OCI-LY7 (cell line): Measurements from ENCODE around the gene SMAP1. TPM values are rescaled to one million over a fixed set of nuclear protein-coding genes. Genes with fewer than 3 reads are reported as not detected.
"Not testable (repeated sequence)": the region's sequence is repeated elsewhere in the genome, so short reads cannot be mapped to it uniquely, and the experiment has no call there.

Experiments
- BruUV-seq: library from RNA; stranded (reverse); fragments of 400-500 nt; replicated peaks from 2 replicates; lab custom pipeline; 2021; lab: Mats Ljungman, UMichigan
- CTCF ChIA-PET: fragments of 300-600 bp; sonication (Branson Sonifier 250); formaldehyde crosslinking; loops from one replicate; lab custom pipeline; 2022; ENCODE audit warnings: antibody characterized with exemption; ENCODE audit not compliant: unreplicated experiment; lab: Charles Lee
- POLR2A ChIA-PET: fragments of 300-600 bp; sonication (Branson Sonifier 250); formaldehyde crosslinking; loops from one replicate; lab custom pipeline; 2022; ENCODE audit warnings: antibody characterized with exemption; lab: Charles Lee
- DNase-seq: peaks from one replicate; pipeline ENCODE4 v3.0.0-alpha.2; 2015; ENCODE audit warnings: low spot score
- H2AFZ ChIP-seq: fragments of 200-600 bp; sonication (generic), shearing (Covaris generic); 2 replicates; pipeline ENCODE4 v1.6.1; 2014; ENCODE audit warnings: mild to moderate bottlenecking, antibody characterized with exemption, low read length, moderate library complexity
- H3K27ac ChIP-seq: fragments of 200-600 bp; sonication (generic); 2 replicates; pipeline ENCODE4 v1.5.1; 2014; ENCODE audit warnings: mixed run types, low read depth, mild to moderate bottlenecking, moderate library complexity, low read length, inconsistent platforms; ENCODE audit not compliant: poor library complexity, severe bottlenecking
- H3K36me3 ChIP-seq: fragments of 200-600 bp; sonication (generic); 2 replicates; pipeline ENCODE4 v1.6.1; 2014; ENCODE audit warnings: mild to moderate bottlenecking, antibody characterized with exemption, low read length, moderate library complexity, mixed read lengths; ENCODE audit not compliant: insufficient read depth
- H3K4me1 ChIP-seq: fragments of 200-600 bp; sonication (generic); 2 replicates; pipeline ENCODE4 v1.5.1; 2014; ENCODE audit warnings: mild to moderate bottlenecking, low read length; ENCODE audit not compliant: insufficient read depth, poor library complexity, severe bottlenecking
- H3K4me2 ChIP-seq: fragments of 200-600 bp; sonication (generic); 2 replicates; pipeline ENCODE4 v1.6.1; 2014; ENCODE audit warnings: mild to moderate bottlenecking, low read length
- H3K4me3 ChIP-seq: fragments of 200-600 bp; sonication (generic); 2 replicates; pipeline ENCODE4 v1.5.1; 2014; ENCODE audit warnings: mild to moderate bottlenecking, low read depth, low read length; ENCODE audit not compliant: poor library complexity, severe bottlenecking
- H3K79me2 ChIP-seq: fragments of 200-600 bp; sonication (generic); 2 replicates; pipeline ENCODE4 v1.6.1; 2016; ENCODE audit warnings: low read depth, mild to moderate bottlenecking, low read length, moderate library complexity, mixed read lengths; ENCODE audit not compliant: insufficient read depth
- H3K9me2 ChIP-seq: fragments of 200-600 bp; sonication (generic); 2 replicates; pipeline ENCODE4 v1.6.1; 2016; ENCODE audit warnings: mild to moderate bottlenecking, low read length, mixed read lengths; ENCODE audit not compliant: insufficient read depth
- H3K9me3 ChIP-seq: fragments of 200-600 bp; sonication (generic); 2 replicates; pipeline ENCODE4 v1.6.1; 2014; ENCODE audit warnings: mild to moderate bottlenecking, mixed run types, low read length, mixed read lengths
- H4K20me1 ChIP-seq: fragments of 200-600 bp; sonication (generic); 2 replicates; pipeline ENCODE4 v1.6.1; 2014; ENCODE audit warnings: mild to moderate bottlenecking, antibody characterized with exemption, low read length, moderate library complexity, mixed read lengths; ENCODE audit not compliant: insufficient read depth
- CTCF ChIP-seq: fragments of 200-600 bp; sonication (generic); conservative IDR thresholded peaks from 2 replicates; pipeline ENCODE4 v1.5.1; 2014; ENCODE audit warnings: mild to moderate bottlenecking, antibody characterized with exemption, low read length, moderate library complexity, mixed read lengths
- EZH2phosphoT487 ChIP-seq: fragments of 200-600 bp; sonication (generic); IDR thresholded peaks from 2 replicates; pipeline ENCODE4 v1.6.1; 2018; ENCODE audit warnings: low read depth, borderline replicate concordance, mild to moderate bottlenecking, mixed run types, antibody characterized with exemption, low read length, moderate library complexity, mixed read lengths
- intact Hi-C: fragments of 100-400 bp; cut with micrococcal nuclease; formaldehyde crosslinking; loops from one replicate; pipeline ENCODE4 v1.10.0; 2022; ENCODE audit not compliant: unreplicated experiment
- total RNA-seq, 2 experiments: library from RNA; depleted of rRNA in 1 of 2; stranded (reverse); fragments of >200 nt in 1 of 2; shearing (Covaris generic) in 1 of 2; gene quantifications; 2 replicates each; pipeline ENCODE4 v1.2.3, GENCODE V29; 2014 to 2022

SMAP1 gene
- total RNA-seq, 2 experiments from 2014 or later, result 15.1 to 28.9 TPM

- no peak overlapping the region for H3K27ac ChIP-seq
- H4K20me1 ChIP-seq, result no peaks in the 10 kb centered on the region
- H3K9me2 ChIP-seq, result no peaks in the 10 kb centered on the region
- TF ChIP-seq CTCF, result no peak
- TF ChIP-seq EZH2phosphoT487, result no peak
- no peak for DNase-seq
- no peaks in the 10 kb centered on the region for H3K79me2 ChIP-seq
- H3K9me3 ChIP-seq, result no peaks in the 10 kb centered on the region
- H3K4me2 ChIP-seq, result no peak overlapping the region
- intact Hi-C loops, result no loop called here
- no peaks in the 10 kb centered on the region for H3K4me1 ChIP-seq
- no TSS peak for BruUV-seq
- H2AFZ ChIP-seq, result no peak overlapping the region
- H3K36me3 ChIP-seq, result no peaks in the 10 kb centered on the region
- POLR2A ChIA-PET, result interaction anchor here (0.5 to 1.2 kb wide), 5 partner anchors 16 to 271 kb away, joined by 3 to 5 read pairs (median 3); no protein-coding TSS in a partner anchor
- no peak overlapping the region for H3K4me3 ChIP-seq
- CTCF ChIA-PET, result no interaction called here
These were observed 96.2 kb downstream of the SMAP1 start for GRCh38 chr6:70763754-70764510.

GRCh38 chr6:70764706-70765105 is 97.0 kb downstream of the SMAP1 start:
- TF ChIP-seq EZH2phosphoT487, result no peak
- no peaks in the 10 kb centered on the region for H3K79me2 ChIP-seq
- BruUV-seq, result no TSS peak
- CTCF ChIA-PET, result no interaction called here
- H2AFZ ChIP-seq, result no peak overlapping the region
- H4K20me1 ChIP-seq, result no peaks in the 10 kb centered on the region
- H3K4me1 ChIP-seq, result no peaks in the 10 kb centered on the region
- POLR2A ChIA-PET, result interaction anchor here (0.6 kb wide), 1 partner anchor 76 kb away, joined by 4 read pairs; no protein-coding TSS in a partner anchor
- H3K4me2 ChIP-seq, result no peak overlapping the region
- intact Hi-C loops, result no loop called here
- H3K4me3 ChIP-seq, result no peak overlapping the region
- DNase-seq, result no peak
- no peaks in the 10 kb centered on the region for H3K9me2 ChIP-seq
- H3K9me3 ChIP-seq, result no peaks in the 10 kb centered on the region
- no peak overlapping the region for H3K27ac ChIP-seq
- H3K36me3 ChIP-seq, result no peaks in the 10 kb centered on the region

- H3K9me3 ChIP-seq, H3K4me1 ChIP-seq, H3K27ac ChIP-seq, H3K36me3 ChIP-seq, CTCF ChIA-PET, BruUV-seq, H2AFZ ChIP-seq, POLR2A ChIA-PET, H3K79me2 ChIP-seq, DNase-seq, H3K9me2 ChIP-seq, H4K20me1 ChIP-seq, H3K4me2 ChIP-seq, intact Hi-C loops, H3K4me3 ChIP-seq: not testable (repeated sequence)
These were observed 103.7 kb downstream of the SMAP1 start for GRCh38 chr6:70771351-70771750.
